Activated naive CD4-positive, alpha-beta T cell treated with Interleukin-2 at 50 U/mL for 16 hours (primary cell): ENCODE measurements around the gene MEMO1.
A peak's percentile ranks its signal among the peaks of the same experiment; 100 is the strongest.
"Not testable (repeated sequence)": the region's sequence is repeated elsewhere in the genome, so short reads cannot be mapped to it uniquely, and the experiment has no call there.

Experiments used
- DNase-seq: peaks from one replicate; pipeline ENCODE4 v3.0.0-alpha.2; 2020

MEMO1 gene

DNA sequence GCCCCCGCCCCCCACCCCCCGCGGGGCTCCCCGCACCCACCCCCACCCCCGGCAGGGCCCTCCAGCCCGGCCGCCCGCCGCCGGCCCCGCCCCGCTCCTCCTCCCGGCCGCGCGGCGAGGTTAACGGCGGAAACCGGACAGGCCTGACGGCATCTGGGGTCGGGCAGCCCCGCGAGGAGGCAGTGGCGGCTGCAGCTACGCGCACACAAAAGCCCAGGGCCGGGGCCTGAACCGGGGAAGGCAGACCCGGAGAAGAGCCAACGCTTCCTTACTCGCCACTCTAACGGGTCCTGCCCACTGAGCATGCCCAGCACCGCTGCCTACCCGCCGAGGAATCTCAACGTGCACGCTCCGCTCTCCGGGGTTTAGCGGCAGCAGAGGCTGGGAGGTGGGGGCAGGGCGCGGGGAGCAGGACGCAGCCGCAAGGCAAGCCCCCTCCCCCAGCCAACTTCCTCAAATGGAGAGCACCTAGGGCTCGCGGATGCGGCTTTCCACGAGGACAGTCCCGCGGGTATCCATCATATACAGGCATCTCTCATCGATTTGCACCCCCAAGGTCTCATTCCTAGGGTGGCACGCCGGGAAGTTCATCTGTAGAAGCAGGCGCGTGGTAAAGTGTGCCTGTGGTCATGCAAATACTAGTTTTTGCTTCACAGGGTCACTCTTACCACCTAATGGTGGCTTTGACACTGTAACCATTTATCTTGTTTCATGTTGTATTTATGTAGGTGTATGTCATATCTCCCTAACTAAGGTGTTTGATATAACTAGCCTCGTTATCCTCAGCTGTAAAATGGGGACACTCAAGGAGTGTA, at the start of gene MEMO1:
TSS of gene MEMO1 (minus strand) at position 339 of the 815 bp plus-strand sequence. CDS start 761 bp downstream, outside the sequence.
- DNase-seq, result peak; percentile 93

GRCh38 chr2:32060266-32060665, 49.5 kb upstream of the MEMO1 start:
- DNase-seq, result no peak

DNA sequence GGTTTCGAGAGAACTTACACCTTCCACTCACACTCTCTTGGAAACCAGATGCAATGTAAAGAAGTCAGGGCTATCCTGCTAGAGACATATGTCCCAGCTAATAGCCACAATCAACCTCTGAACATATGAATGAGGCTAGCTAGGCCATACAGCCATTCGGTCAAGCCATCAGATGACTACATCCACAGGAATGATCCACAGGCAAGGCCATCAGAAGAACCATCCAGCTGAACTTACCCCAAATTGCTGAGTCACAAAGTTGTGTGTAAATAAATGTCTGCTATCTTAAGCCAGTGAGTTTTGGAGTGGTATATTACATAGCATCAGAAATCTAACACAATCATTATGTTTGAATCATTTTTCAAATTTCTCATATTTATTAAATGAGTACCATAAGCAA, 47.3 kb upstream of the MEMO1 start:
- DNase-seq, result no peak

DNA sequence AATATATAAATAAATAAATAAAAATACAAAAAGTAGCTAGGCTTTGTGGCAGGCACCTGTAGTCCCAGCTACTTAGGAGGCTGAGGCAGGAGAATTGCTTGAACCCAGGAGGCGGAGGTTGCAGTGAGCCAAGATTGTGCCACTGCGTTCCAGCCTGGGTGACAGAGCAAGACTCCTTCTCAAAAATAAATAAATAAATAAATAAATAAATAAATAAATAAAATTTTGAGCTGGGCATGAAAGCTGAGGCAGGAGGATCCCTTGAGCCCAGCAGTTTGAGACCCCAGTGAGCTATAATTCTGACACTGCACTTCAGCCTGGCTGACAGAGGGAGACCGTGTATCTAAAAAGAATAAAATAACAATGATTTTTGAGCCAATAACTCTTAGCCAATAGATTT, 43.8 kb upstream of the MEMO1 start:
- DNase-seq, result not testable (repeated sequence)

DNA sequence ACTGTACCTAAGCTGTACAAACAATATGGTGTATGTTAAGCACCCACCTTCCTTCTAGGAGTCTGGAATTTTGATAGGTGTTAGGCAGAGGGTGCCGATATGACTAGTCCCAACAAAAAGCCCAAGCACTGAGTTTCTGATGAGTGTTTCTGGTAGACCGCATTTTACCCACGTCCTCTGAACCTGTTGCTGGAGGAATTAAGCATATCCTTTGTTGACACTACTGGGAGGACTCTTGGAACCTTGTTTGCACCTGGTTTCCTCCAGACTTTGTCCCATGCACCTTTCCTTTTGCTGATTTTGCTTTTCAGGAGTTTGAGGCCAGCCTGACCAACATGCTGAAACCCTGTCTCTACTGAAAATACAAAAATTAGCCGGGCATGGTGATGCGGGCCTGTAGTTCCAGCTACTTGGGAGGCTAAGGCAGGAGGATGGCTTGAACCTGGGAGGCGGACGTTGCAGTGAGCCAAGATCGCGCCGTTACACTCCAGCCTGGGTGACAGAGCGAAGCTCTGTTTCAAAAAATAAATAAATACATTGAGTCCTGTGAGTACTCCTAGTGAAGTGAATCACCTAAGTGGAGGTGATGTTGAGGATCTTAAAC, 41.1 kb upstream of the MEMO1 start:
- no peak for DNase-seq

- no peak for DNase-seq
Observed at GRCh38 chr2:32043561-32043960, 32.8 kb upstream of the MEMO1 start.

DNA sequence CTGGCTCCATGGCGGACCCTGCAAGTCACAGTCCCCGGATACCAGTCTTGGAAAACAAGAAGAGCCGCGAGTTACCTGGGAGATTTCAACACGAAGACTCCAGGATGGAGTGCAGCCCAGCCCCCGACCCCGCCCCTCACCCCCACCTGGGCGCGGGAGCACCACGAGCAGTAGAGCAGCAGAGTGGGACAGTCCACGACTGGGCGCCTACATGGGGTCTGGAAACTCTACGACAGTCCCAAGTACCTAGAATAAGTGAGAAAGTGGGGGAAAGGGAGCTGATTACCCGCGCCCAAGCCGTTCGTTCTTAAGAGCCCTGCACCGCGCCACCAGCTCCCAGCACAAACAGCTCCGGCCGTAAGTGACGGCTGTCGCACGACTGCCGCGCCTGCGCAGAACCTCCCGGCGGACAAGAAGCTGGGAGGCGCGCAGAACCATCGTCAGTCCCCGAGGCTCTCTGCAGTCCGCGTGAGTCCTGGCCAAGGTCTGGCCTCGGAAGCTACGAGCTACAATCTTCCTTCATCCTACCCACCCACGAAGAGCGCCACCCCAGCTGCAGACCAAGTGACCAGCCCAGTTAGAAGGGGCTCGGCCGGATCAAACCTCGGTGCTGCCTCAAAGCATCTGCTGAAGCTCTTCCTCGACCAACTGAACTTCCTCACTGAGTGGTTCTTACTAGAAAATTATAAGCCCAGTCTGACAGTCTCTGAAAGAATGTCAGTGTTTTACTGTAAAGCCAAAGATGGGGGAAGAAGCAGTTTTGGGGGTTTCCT, 28.8 kb upstream of the MEMO1 start, which contains the start of gene DPY30:
TSS of gene DPY30 (minus strand) at position 359 of the 773 bp plus-strand sequence. CDS start at position 10, 349 bp downstream.
- peak; percentile 91 for DNase-seq

- not testable (repeated sequence) for DNase-seq
Observed at GRCh38 chr2:32034198-32034887, 23.5 kb upstream of the MEMO1 start.

DNA sequence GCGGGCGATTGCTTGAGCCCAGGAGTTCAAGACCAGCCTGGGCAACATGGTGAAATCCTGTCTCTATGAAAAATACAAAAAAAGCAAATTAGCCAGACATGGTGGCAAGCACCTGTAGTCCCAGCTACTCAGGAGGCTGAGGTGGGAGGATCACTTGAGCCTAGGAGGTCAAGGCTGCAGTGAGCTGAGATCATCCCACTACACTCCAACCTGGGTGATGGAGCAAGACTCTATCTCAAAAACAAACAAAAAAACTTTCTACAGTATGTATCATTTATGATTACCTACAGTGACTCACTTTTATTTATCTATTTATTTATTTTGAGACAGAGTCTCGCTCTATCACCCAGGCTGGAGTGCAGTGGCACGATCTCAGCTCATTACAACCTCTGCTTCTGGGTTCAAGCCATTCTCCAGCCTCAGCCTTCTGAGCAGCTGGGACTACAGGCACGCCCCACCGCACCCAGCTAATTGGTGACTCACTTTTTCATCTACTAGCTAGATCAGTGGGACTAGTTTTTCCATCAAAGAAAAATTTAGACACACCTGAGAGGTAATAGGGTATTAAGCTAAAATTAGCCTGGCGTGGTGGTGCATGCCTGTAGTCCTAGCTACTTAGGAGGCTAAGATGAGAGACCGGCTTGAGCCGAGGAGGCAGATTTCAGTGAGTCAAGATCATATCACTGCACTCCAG, 8.1 kb upstream of the MEMO1 start:
- DNase-seq, result not testable (repeated sequence)

GRCh38 chr2:32012872-32013271, 2.1 kb upstream of the MEMO1 start:
- no peak for DNase-seq

GRCh38 chr2:32011485-32011960, 715 bp upstream of the MEMO1 start:
- no peak for DNase-seq

GRCh38 chr2:32010280-32010669, 533 bp downstream of the MEMO1 start:
- DNase-seq, result peak; percentile 73

GRCh38 chr2:32009516-32010256, 1.1 kb downstream of the MEMO1 start:
- peak; percentile 44 for DNase-seq

GRCh38 chr2:32008805-32009515, 1.8 kb downstream of the MEMO1 start:
- DNase-seq, result peak; percentile 25

- no peak for DNase-seq
Observed at GRCh38 chr2:32007121-32007391, 3.8 kb downstream of the MEMO1 start.

- no peak for DNase-seq
Observed at GRCh38 chr2:32005371-32005976, 5.3 kb downstream of the MEMO1 start.

DNA sequence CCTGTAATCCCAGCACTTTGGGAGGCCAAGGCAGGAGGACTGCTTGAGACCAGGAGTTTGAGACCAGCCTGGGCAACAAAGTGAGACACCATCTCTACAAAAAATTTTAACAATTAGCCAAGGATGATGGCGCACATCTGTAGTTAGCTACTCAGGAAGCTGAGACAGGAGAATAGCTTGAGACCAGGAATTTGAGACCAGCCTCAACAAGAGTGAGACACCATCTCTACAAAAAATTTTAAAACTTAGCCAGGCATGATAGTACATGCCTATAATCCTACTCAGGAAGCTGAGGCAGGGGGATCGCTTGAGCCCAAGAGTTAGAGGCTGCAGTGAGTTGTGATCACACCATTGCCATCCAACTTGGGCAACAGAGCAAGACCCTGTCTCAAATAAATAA, 7.0 kb downstream of the MEMO1 start:
- DNase-seq, result no peak

GRCh38 chr2:32002406-32002805, 8.4 kb downstream of the MEMO1 start:
- DNase-seq, result no peak

GRCh38 chr2:31999438-31999837, 11.4 kb downstream of the MEMO1 start:
- DNase-seq, result no peak

DNA sequence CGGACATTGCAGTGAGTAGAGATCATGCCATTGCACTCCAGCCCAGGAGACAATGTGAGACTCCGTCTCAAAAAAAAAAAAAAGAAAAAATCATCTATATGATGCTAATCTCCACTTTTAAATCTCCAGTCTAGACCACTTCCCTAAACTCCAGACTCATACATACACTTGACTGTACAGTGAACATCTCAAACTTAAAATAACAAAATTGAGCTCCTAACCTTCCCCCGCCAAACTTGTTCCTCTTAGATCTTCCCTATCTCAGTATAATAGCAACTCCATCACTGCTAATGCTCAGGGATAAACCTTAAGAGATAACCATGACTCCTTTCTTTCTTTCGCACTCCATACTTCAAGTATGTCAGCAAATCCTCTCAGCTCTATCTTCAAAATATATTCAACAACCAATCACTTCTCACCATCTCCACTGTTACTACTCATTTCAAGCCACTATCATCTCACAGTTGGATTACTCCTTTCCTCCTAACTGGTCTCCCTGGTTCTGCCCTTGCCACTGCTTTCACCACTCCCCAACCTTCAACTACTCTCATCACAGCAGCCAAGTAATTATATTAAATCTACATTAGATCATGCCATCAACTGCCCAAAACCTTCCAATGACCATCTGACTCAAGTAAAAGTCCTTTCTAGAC, 12.0 kb downstream of the MEMO1 start:
- no peak for DNase-seq
